Measurements from ENCODE around the gene CABP1. TPM values are rescaled to one million over a fixed set of nuclear protein-coding genes. Genes with fewer than 3 reads are reported as not detected.

The CABP1 gene
- total and polyA plus RNA-seq, 2 of the 13 experiments (the other 11 are each of a cell fraction or from before 2014, with no cell fraction given): not detected

DNA sequence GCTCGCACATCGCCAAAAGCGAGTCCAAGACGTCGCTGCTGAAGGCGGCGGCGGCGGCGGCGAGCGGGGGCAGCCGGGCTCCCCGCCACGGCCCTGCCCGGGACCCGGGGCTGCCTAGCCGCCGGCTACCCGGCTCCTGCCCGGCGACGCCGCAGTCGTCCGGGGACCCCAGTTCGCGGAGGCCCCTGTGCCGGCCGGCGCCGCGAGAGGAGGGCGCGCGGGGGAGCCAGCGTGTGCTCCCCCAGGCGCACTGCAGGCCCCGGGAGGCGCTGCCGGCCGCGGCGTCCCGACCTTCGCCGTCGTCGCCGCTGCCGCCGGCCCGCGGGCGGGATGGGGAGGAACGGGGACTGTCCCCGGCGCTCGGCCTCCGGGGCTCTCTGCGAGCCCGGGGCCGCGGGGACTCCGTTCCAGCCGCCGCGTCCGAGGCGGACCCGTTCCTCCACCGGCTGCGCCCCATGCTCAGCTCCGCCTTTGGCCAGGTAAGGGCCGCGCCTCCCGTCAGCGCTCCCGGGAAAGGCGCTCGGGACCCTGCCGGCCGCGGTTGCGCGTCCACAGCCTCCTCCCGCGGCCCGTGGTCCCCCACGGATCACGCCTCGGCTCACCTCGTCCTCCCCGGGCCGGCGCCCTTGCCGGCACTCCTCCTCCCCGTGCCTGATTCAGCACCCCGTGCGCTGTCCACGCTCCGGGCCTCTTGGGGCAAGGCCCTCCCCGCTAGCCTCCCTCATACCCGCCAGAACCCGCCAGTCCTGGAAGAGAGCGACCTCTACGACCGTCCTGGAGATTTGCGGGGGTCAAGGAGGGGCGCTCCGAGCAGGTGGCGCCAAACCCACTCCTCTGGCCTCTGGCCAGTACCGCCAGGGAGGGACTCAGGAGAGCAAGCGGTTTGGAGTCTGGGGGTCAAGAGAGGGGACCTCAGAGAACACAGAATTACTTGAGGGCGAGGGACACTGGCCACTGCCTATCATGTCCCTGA, 721 bp downstream of the CABP1 start (continued):
- TF ChIP-seq ZGPAT (CRISPR knock-in tag; IDR thresholded peaks at IDR 0.05) (no peak), DNMT1 (CRISPR knock-in tag; IDR thresholded peaks at IDR 0.05) (no peak), BORCS8-MEF2B (CRISPR knock-in tag; IDR thresholded peaks at IDR 0.05) (0 out of 2 replicates have a peak, but pooled peaks have one; percentile 50), HIC2 (CRISPR knock-in tag; IDR thresholded peaks at IDR 0.05; ENCODE audit: low read depth) (no peak), BATF2 (CRISPR knock-in tag; IDR thresholded peaks at IDR 0.05) (0 out of 2 replicates have a peak, but pooled peaks have one; percentile 51), ZMYM4 (CRISPR knock-in tag; IDR thresholded peaks at IDR 0.05) (no peak), SMARCE1 (IDR thresholded peaks at IDR 0.05; ENCODE audit: borderline replicate concordance) (no peak), TOPORS (CRISPR knock-in tag; IDR thresholded peaks at IDR 0.05) (no peak), ZNF350 (CRISPR knock-in tag; IDR thresholded peaks at IDR 0.05; ENCODE audit: borderline replicate concordance, low read depth) (no peak), ESRRA (CRISPR knock-in tag; IDR thresholded peaks at IDR 0.05; ENCODE audit: low read depth) (0 out of 2 replicates have a peak, but pooled peaks have one; percentile 21), ZNF589 (CRISPR knock-in tag; conservative IDR thresholded peaks at IDR 0.05) (0 out of 2 replicates have a peak, but pooled peaks have one; percentile 28), MZF1 (CRISPR knock-in tag; IDR thresholded peaks at IDR 0.05; ENCODE audit: borderline replicate concordance) (no peak)
- TF ChIP-seq, protein P1, sequence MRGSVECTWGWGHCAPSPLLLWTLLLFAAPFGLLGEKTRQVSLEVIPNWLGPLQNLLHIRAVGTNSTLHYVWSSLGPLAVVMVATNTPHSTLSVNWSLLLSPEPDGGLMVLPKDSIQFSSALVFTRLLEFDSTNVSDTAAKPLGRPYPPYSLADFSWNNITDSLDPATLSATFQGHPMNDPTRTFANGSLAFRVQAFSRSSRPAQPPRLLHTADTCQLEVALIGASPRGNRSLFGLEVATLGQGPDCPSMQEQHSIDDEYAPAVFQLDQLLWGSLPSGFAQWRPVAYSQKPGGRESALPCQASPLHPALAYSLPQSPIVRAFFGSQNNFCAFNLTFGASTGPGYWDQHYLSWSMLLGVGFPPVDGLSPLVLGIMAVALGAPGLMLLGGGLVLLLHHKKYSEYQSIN (CRISPR knock-in tag; IDR thresholded peaks at IDR 0.05; ENCODE audit: borderline replicate concordance): no peak
- TF ChIP-seq, protein P2, sequence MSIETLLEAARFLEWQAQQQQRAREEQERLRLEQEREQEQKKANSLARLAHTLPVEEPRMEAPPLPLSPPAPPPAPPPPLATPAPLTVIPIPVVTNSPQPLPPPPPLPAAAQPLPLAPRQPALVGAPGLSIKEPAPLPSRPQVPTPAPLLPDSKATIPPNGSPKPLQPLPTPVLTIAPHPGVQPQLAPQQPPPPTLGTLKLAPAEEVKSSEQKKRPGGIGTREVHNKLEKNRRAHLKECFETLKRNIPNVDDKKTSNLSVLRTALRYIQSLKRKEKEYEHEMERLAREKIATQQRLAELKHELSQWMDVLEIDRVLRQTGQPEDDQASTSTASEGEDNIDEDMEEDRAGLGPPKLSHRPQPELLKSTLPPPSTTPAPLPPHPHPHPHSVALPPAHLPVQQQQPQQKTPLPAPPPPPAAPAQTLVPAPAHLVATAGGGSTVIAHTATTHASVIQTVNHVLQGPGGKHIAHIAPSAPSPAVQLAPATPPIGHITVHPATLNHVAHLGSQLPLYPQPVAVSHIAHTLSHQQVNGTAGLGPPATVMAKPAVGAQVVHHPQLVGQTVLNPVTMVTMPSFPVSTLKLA (IDR thresholded peaks at IDR 0.05): no peak
